ENCODE data around the gene CDH13.

The CDH13 gene

DNA sequence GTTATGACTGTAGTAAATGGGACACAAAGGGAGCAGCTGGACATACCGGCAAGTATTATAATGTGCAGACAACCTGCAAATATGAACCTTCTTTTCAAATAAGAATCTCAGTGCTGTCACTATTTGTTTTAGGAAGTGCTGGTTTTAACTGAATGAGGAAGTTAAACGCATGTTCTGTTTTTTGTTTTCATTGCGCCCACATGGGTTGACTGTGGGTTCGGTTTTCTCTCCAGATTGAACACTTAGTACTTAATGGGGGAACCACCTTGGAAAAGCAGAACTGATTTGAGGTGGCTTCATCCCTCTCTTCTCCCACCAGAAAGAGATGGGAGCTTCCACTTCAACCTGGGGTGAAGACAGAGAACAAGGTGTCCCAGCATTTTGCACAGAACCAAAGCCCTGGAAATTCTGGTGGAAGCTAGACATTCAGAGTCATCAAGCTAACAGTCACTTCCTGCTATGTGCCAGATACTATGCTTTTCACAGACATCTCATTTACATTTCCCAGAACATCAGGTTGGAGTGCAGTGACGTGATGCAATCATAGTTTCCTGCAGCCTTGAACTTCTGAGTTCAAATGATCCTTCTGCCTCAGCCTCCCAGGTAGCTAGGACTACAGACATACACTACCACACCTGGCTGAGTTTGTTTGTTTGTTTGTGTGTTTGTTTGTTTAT is 149.8 kb downstream of the CDH13 start:
- ChIA-PET CTCF (interaction anchor here (1.3 to 1.9 kb wide), 3 partner anchors 12 to 19 kb away, joined by 3 to 5 read pairs (median 4); no protein-coding TSS in a partner anchor), POLR2A (no interaction called here)
- TF ChIP-seq, protein P1, sequence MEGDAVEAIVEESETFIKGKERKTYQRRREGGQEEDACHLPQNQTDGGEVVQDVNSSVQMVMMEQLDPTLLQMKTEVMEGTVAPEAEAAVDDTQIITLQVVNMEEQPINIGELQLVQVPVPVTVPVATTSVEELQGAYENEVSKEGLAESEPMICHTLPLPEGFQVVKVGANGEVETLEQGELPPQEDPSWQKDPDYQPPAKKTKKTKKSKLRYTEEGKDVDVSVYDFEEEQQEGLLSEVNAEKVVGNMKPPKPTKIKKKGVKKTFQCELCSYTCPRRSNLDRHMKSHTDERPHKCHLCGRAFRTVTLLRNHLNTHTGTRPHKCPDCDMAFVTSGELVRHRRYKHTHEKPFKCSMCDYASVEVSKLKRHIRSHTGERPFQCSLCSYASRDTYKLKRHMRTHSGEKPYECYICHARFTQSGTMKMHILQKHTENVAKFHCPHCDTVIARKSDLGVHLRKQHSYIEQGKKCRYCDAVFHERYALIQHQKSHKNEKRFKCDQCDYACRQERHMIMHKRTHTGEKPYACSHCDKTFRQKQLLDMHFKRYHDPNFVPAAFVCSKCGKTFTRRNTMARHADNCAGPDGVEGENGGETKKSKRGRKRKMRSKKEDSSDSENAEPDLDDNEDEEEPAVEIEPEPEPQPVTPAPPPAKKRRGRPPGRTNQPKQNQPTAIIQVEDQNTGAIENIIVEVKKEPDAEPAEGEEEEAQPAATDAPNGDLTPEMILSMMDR (IDR thresholded peaks at IDR 0.05; ENCODE audit: control extremely low read depth, extremely low read depth, low read depth, missing control alignments): no peak
- DNase-seq (ENCODE audit: extremely low spot score): no peak

DNA sequence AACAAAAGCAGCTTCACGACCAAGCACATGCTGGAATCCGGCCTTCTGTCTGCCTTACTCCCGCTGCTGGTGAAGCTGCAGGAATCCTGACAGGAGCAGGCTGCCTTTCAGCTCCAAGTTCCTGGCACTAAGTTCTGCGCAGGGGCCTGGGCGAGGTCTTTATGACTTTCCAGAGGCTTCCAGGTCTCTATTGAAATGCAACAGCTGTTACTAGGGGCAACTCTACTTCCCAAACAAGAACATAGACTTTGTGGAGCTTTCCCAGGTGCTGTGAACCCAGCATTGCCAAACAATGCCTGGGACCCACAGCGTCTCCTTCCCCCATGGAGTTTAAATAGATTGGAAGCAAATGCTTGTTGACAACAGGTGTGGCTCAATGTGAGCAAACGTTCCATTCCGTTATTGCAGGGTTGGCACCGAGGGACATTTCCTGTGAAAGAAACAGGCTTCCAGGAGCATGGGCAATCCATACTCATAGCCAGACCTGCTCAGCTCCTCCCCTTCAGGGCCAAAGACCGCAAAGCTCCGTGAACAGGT is 156.0 kb downstream of the CDH13 start:
- no peak for DNase-seq (ENCODE audit: extremely low spot score)
- CTCF ChIA-PET: interaction anchor here (0.9 to 1.2 kb wide), 2 partner anchors 12 to 25 kb away, joined by 3 read pairs; no protein-coding TSS in a partner anchor
- TF ChIP-seq, protein P1 (IDR thresholded peaks at IDR 0.05; ENCODE audit: control extremely low read depth, extremely low read depth, low read depth, missing control alignments): no peak
- POLR2A ChIA-PET: interaction anchor here (0.5 kb wide), 1 partner anchor 126 kb away, joined by 6 read pairs; no protein-coding TSS in a partner anchor

DNA sequence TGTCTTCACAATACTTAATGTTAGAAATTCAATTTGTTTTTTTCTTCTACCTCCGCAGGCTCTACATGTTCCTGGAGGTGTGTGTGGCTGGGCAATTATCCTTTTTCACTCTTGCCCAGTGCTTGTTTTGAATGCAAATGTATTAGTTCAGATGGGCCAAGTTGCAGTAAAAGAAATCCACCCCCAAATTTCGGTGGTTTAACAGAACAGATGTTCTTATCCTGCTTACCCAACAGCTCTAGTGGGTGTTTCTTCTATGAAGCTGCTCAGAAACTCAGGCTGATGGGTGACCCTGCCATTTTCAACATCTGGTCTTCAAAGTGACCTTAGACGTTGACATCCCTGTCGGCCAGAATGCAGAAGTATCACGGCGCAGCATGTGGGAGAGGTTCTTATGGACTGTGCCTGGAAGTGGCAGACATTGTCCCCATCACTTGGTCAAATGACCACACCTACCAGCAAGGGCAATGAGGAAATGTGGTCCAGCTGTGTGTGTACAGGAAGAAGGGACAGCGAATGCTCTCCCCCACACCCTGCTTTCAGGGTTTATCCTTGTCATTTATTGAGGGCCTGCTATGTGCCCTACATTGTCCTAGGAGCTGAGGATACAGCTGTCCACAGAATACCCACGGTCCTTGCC is 157.3 kb downstream of the CDH13 start:
- TF ChIP-seq, protein P1 (IDR thresholded peaks at IDR 0.05; ENCODE audit: control extremely low read depth, extremely low read depth, low read depth, missing control alignments): no peak
- ChIA-PET POLR2A (no interaction called here), CTCF (no interaction called here)

DNA sequence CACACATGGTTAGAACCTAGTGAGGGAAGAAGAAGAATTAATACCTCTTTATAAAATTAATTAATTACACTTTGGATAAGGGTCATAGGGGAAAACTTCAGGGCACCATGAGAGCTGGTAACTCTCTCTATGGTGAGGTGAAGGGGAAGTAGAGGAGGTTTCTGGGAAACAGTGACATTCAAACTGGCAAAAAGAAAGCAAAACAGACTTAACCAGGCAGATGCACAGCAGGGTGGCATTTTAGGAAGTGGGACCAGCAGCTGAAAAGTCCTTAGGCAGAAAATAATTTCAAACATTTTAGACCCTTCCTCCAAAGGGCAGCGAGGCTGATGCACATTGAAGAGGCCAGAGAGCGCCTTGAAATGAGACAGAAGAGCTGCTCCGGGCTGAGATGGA is 157.8 kb downstream of the CDH13 start:
- POLR2A ChIA-PET: no interaction called here
- TF ChIP-seq, protein P1 (IDR thresholded peaks at IDR 0.05; ENCODE audit: control extremely low read depth, extremely low read depth, low read depth, missing control alignments): no peak
- CTCF ChIA-PET: no interaction called here
- DNase-seq (ENCODE audit: extremely low spot score): no peak

More for the DNA sequence above, 157.3 kb downstream of the CDH13 start:
- DNase-seq (ENCODE audit: extremely low spot score): no peak

DNA sequence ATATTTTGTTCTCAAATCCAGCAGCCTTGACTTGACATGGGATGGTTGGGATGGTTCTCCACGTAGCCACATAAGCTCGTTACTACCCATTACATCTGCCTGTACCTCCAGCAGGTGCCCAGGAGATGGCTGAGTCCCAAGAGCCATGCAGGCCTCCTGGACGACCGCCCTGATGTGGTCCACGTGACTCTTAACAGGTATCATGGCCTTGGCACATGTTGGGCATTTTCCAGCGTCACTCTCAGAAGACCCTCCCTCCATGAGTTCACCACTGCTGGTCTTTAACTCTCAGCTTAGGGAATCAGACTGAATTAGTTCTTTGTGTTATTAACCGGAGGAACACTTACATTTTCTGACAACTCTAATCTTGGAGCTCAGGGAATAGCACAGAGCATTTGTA is 161.5 kb downstream of the CDH13 start:
- POLR2A ChIA-PET: no interaction called here

DNA sequence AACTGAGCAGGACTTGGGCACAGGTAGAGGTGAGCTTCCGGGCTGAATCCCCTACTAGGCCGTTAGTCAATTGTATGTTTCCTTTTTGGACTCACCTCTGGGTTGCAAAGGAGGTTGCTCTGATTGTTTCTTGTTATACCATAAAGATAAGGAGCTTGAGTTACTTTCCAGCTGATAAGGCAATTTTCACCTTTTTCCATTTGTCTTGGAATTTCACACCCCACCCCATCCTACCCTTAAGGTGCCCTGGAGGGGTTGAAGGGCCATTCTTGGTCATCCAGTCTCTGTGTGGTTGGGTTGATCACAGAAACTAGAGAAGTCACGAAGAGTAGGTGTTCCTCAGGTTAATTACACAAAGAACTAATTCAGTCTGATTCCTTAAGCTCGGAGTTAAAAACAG is 162.2 kb downstream of the CDH13 start:
- CTCF ChIA-PET: interaction anchor here (1.0 to 1.4 kb wide), 3 partner anchors 16 to 38 kb away, joined by 3 to 4 read pairs (median 3); no protein-coding TSS in a partner anchor
- no peak for DNase-seq (ENCODE audit: extremely low spot score)
- TF ChIP-seq, protein P1 (IDR thresholded peaks at IDR 0.05; ENCODE audit: control extremely low read depth, extremely low read depth, low read depth, missing control alignments): no peak
- POLR2A ChIA-PET: no interaction called here

More for the DNA sequence above, 161.5 kb downstream of the CDH13 start:
- CTCF ChIA-PET: interaction anchor here (1.0 to 1.2 kb wide), 2 partner anchors 24 to 37 kb away, joined by 3 to 4 read pairs; no protein-coding TSS in a partner anchor
- DNase-seq (ENCODE audit: extremely low spot score): no peak
- TF ChIP-seq, protein P1 (IDR thresholded peaks at IDR 0.05; ENCODE audit: control extremely low read depth, extremely low read depth, low read depth, missing control alignments): no peak

All from GM10248 (cell line).